WTC11 (cell line): Measurements from ENCODE around the gene VPS33B. TPM values are rescaled to one million over a fixed set of nuclear protein-coding genes. Genes with fewer than 3 reads are reported as not detected.

ENCODE experiments used
- ATF1 ChIP-seq: sonication (generic); formaldehyde crosslinking; IDR thresholded peaks from 2 replicates; pipeline ENCODE4 v1.8.1; 2023; ENCODE audit warnings: mild to moderate bottlenecking, moderate library complexity, missing genetic modification reagents
- CDX4 ChIP-seq: fragments of 250-450 bp; sonication (Bioruptor Pico); IDR thresholded peaks from 2 replicates; pipeline ENCODE4 v1.9.0; 2021; ENCODE audit warnings: moderate library complexity, mild to moderate bottlenecking, inconsistent platforms, borderline replicate concordance
- EMX1 ChIP-seq: fragments of 250-450 bp; sonication (Bioruptor Pico); IDR thresholded peaks from 2 replicates; pipeline ENCODE4 v1.8.0; 2021; ENCODE audit warnings: mild to moderate bottlenecking
- ESRRA ChIP-seq: sonication (generic); formaldehyde crosslinking; IDR thresholded peaks from 2 replicates; pipeline ENCODE4 v1.8.1; 2022; ENCODE audit warnings: mild to moderate bottlenecking, missing genetic modification reagents, borderline replicate concordance
- FOXK1 ChIP-seq: sonication (generic); formaldehyde crosslinking; IDR thresholded peaks from 2 replicates; pipeline ENCODE4 v1.8.0; 2022; ENCODE audit warnings: mild to moderate bottlenecking, moderate library complexity, missing genetic modification reagents
- JAZF1 ChIP-seq: fragments of 250-450 bp; sonication (Bioruptor Pico); IDR thresholded peaks from 2 replicates; pipeline ENCODE4 v1.9.0; 2021; ENCODE audit warnings: moderate library complexity, mild to moderate bottlenecking, inconsistent platforms
- MAX ChIP-seq: sonication (generic); formaldehyde crosslinking; IDR thresholded peaks from 2 replicates; pipeline ENCODE4 v1.8.0; 2022; ENCODE audit warnings: mild to moderate bottlenecking, missing genetic modification reagents
- NFATC4 ChIP-seq: fragments of 250-450 bp; sonication (Bioruptor Pico); IDR thresholded peaks from 2 replicates; pipeline ENCODE4 v1.9.0; 2021; ENCODE audit warnings: mild to moderate bottlenecking
- NFE2L1 ChIP-seq: sonication (generic); formaldehyde crosslinking; IDR thresholded peaks from 2 replicates; pipeline ENCODE4 v1.8.1; 2023; ENCODE audit warnings: missing genetic modification reagents
- NR2C2 ChIP-seq: sonication (generic); formaldehyde crosslinking; IDR thresholded peaks from 2 replicates; pipeline ENCODE4 v1.8.0; 2022; ENCODE audit warnings: mild to moderate bottlenecking, missing genetic modification reagents
- NR3C1 ChIP-seq: sonication (generic); formaldehyde crosslinking; conservative IDR thresholded peaks from 2 replicates; pipeline ENCODE4 v1.8.1; 2023; ENCODE audit warnings: low read depth, mild to moderate bottlenecking, missing genetic modification reagents
- PRRX2 ChIP-seq: fragments of 250-450 bp; sonication (Bioruptor Pico); IDR thresholded peaks from 2 replicates; pipeline ENCODE4 v1.8.0; 2021; ENCODE audit warnings: mild to moderate bottlenecking
- SOX15 ChIP-seq: fragments of 250-450 bp; sonication (Bioruptor Pico); IDR thresholded peaks from 2 replicates; pipeline ENCODE4 v1.9.0; 2021; ENCODE audit warnings: mild to moderate bottlenecking
- SP1 ChIP-seq: sonication (generic); formaldehyde crosslinking; conservative IDR thresholded peaks from 2 replicates; pipeline ENCODE4 v1.8.1; 2022; ENCODE audit warnings: missing genetic modification reagents
- TEAD4 ChIP-seq: sonication (generic); formaldehyde crosslinking; IDR thresholded peaks from 2 replicates; pipeline ENCODE4 v1.8.0; 2022; ENCODE audit warnings: mild to moderate bottlenecking, missing genetic modification reagents
- TP53 ChIP-seq: sonication (generic); formaldehyde crosslinking; IDR thresholded peaks from 2 replicates; pipeline ENCODE4 v1.8.1; 2023; ENCODE audit warnings: mild to moderate bottlenecking, missing genetic modification reagents
- USF1 ChIP-seq: sonication (generic); formaldehyde crosslinking; IDR thresholded peaks from 2 replicates; pipeline ENCODE4 v1.8.0; 2022; ENCODE audit warnings: mild to moderate bottlenecking, missing genetic modification reagents
- ZNF138 ChIP-seq: sonication (generic); formaldehyde crosslinking; conservative IDR thresholded peaks from 2 replicates; pipeline ENCODE4 v1.8.1; 2022; ENCODE audit warnings: mild to moderate bottlenecking, moderate library complexity, missing genetic modification reagents
- ZNF219 ChIP-seq: sonication (generic); formaldehyde crosslinking; IDR thresholded peaks from 2 replicates; pipeline ENCODE4 v1.8.0; 2023; ENCODE audit warnings: missing genetic modification reagents, mild to moderate bottlenecking, borderline replicate concordance
- ZNF671 ChIP-seq: fragments of 250-450 bp; sonication (Bioruptor Pico); IDR thresholded peaks from 2 replicates; pipeline ENCODE4 v1.8.0; 2021; ENCODE audit warnings: mild to moderate bottlenecking
- ZSCAN18 ChIP-seq: fragments of 250-450 bp; sonication (Bioruptor Pico); IDR thresholded peaks from 2 replicates; pipeline ENCODE4 v2.1.2; 2022; ENCODE audit warnings: mild to moderate bottlenecking, moderate library complexity
- total RNA-seq: library from RNA; stranded (reverse); gene quantifications from 3 replicates; pipeline ENCODE4 v1.2.3, GENCODE V29; 2021
- TF ChIP-seq, protein P1 (sequence below): fragments of 200-600 bp; IDR thresholded peaks from 2 replicates; pipeline ENCODE4 v1.8.0; 2022; ENCODE audit warnings: antibody characterized with exemption
- TF ChIP-seq, protein P2 (sequence below): sonication (generic); formaldehyde crosslinking; IDR thresholded peaks from 2 replicates; pipeline ENCODE4 v1.8.1; 2023; ENCODE audit warnings: mild to moderate bottlenecking, missing genetic modification reagents, moderate library complexity
- TF ChIP-seq, protein P3 (sequence below): fragments of 250-450 bp; sonication (Bioruptor Pico); IDR thresholded peaks from 2 replicates; pipeline ENCODE4 v1.8.0; 2021; ENCODE audit warnings: mild to moderate bottlenecking
- TF ChIP-seq, protein P4 (sequence below): fragments of 250-450 bp; sonication (Bioruptor Pico); IDR thresholded peaks from 2 replicates; pipeline ENCODE4 v1.9.0; 2021; ENCODE audit warnings: mild to moderate bottlenecking
- TF ChIP-seq, protein P5 (sequence below): sonication (generic); formaldehyde crosslinking; IDR thresholded peaks from 2 replicates; pipeline ENCODE4 v1.8.1; 2022; ENCODE audit warnings: low read depth, missing genetic modification reagents, borderline replicate concordance
- TF ChIP-seq, protein P6 (sequence below): sonication (generic); formaldehyde crosslinking; IDR thresholded peaks from 2 replicates; pipeline ENCODE4 v1.8.0; 2023; ENCODE audit warnings: missing genetic modification reagents

VPS33B gene
- total RNA-seq, 1 experiment from 2014 or later = 21.1 TPM

GRCh38 chr15:90994417-90995311 lies 27.7 kb downstream of the VPS33B start, which contains the start of gene PRC1 (continued):
- TF ChIP-seq, protein P1, sequence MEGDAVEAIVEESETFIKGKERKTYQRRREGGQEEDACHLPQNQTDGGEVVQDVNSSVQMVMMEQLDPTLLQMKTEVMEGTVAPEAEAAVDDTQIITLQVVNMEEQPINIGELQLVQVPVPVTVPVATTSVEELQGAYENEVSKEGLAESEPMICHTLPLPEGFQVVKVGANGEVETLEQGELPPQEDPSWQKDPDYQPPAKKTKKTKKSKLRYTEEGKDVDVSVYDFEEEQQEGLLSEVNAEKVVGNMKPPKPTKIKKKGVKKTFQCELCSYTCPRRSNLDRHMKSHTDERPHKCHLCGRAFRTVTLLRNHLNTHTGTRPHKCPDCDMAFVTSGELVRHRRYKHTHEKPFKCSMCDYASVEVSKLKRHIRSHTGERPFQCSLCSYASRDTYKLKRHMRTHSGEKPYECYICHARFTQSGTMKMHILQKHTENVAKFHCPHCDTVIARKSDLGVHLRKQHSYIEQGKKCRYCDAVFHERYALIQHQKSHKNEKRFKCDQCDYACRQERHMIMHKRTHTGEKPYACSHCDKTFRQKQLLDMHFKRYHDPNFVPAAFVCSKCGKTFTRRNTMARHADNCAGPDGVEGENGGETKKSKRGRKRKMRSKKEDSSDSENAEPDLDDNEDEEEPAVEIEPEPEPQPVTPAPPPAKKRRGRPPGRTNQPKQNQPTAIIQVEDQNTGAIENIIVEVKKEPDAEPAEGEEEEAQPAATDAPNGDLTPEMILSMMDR = no peak
- no peak for TF ChIP-seq TEAD4 (CRISPR knock-in tag)
- no peak for TF ChIP-seq EMX1 (CRISPR knock-in tag)
- peak; percentile 88 for TF ChIP-seq SP1 (CRISPR knock-in tag)
- TF ChIP-seq, protein P2, sequence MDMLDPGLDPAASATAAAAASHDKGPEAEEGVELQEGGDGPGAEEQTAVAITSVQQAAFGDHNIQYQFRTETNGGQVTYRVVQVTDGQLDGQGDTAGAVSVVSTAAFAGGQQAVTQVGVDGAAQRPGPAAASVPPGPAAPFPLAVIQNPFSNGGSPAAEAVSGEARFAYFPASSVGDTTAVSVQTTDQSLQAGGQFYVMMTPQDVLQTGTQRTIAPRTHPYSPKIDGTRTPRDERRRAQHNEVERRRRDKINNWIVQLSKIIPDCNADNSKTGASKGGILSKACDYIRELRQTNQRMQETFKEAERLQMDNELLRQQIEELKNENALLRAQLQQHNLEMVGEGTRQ (CRISPR knock-in tag) = no peak
- no peak; the same call in 1 of the 2 replicates for TF ChIP-seq TP53 (CRISPR knock-in tag)
- TF ChIP-seq FOXK1 = peak; percentile 69
- TF ChIP-seq, protein P3, sequence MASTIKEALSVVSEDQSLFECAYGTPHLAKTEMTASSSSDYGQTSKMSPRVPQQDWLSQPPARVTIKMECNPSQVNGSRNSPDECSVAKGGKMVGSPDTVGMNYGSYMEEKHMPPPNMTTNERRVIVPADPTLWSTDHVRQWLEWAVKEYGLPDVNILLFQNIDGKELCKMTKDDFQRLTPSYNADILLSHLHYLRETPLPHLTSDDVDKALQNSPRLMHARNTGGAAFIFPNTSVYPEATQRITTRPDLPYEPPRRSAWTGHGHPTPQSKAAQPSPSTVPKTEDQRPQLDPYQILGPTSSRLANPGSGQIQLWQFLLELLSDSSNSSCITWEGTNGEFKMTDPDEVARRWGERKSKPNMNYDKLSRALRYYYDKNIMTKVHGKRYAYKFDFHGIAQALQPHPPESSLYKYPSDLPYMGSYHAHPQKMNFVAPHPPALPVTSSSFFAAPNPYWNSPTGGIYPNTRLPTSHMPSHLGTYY (CRISPR knock-in tag) = no peak
- 0 out of 2 replicates have a peak, but pooled peaks have one; percentile 18 for TF ChIP-seq ZNF219
- no peak for TF ChIP-seq ZNF138 (CRISPR knock-in tag)
- TF ChIP-seq USF1 (CRISPR knock-in tag) = peak; percentile 53; the same call in 1 of the 2 replicates
- TF ChIP-seq NFATC4 (CRISPR knock-in tag) = no peak
- TF ChIP-seq, protein P4, sequence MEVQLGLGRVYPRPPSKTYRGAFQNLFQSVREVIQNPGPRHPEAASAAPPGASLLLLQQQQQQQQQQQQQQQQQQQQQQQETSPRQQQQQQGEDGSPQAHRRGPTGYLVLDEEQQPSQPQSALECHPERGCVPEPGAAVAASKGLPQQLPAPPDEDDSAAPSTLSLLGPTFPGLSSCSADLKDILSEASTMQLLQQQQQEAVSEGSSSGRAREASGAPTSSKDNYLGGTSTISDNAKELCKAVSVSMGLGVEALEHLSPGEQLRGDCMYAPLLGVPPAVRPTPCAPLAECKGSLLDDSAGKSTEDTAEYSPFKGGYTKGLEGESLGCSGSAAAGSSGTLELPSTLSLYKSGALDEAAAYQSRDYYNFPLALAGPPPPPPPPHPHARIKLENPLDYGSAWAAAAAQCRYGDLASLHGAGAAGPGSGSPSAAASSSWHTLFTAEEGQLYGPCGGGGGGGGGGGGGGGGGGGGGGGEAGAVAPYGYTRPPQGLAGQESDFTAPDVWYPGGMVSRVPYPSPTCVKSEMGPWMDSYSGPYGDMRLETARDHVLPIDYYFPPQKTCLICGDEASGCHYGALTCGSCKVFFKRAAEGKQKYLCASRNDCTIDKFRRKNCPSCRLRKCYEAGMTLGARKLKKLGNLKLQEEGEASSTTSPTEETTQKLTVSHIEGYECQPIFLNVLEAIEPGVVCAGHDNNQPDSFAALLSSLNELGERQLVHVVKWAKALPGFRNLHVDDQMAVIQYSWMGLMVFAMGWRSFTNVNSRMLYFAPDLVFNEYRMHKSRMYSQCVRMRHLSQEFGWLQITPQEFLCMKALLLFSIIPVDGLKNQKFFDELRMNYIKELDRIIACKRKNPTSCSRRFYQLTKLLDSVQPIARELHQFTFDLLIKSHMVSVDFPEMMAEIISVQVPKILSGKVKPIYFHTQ = no peak
- peak; percentile 91 for TF ChIP-seq MAX
- TF ChIP-seq CDX4 (CRISPR knock-in tag) = no peak
- TF ChIP-seq PRRX2 (CRISPR knock-in tag) = no peak
- no peak; the same call in 1 of the 2 replicates for TF ChIP-seq NFE2L1
- no peak for TF ChIP-seq ATF1
- TF ChIP-seq JAZF1 (CRISPR knock-in tag) = no peak
- TF ChIP-seq, protein P5, sequence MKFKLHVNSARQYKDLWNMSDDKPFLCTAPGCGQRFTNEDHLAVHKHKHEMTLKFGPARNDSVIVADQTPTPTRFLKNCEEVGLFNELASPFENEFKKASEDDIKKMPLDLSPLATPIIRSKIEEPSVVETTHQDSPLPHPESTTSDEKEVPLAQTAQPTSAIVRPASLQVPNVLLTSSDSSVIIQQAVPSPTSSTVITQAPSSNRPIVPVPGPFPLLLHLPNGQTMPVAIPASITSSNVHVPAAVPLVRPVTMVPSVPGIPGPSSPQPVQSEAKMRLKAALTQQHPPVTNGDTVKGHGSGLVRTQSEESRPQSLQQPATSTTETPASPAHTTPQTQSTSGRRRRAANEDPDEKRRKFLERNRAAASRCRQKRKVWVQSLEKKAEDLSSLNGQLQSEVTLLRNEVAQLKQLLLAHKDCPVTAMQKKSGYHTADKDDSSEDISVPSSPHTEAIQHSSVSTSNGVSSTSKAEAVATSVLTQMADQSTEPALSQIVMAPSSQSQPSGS (CRISPR knock-in tag) = no peak
- TF ChIP-seq ZSCAN18 (CRISPR knock-in tag) = no peak
- TF ChIP-seq, protein P6, sequence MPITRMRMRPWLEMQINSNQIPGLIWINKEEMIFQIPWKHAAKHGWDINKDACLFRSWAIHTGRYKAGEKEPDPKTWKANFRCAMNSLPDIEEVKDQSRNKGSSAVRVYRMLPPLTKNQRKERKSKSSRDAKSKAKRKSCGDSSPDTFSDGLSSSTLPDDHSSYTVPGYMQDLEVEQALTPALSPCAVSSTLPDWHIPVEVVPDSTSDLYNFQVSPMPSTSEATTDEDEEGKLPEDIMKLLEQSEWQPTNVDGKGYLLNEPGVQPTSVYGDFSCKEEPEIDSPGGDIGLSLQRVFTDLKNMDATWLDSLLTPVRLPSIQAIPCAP = peak; percentile 65; the same call in 1 of the 2 replicates
- 0 out of 2 replicates have a peak, but pooled peaks have one; percentile 21 for TF ChIP-seq ZNF671
- no peak for TF ChIP-seq NR2C2 (CRISPR knock-in tag)
- no peak for TF ChIP-seq NR3C1
- no peak for TF ChIP-seq SOX15 (CRISPR knock-in tag)
- peak; percentile 48; the same call in 1 of the 2 replicates for TF ChIP-seq ESRRA (CRISPR knock-in tag)
